Measurements from ENCODE around the gene COL5A3.

DNA sequence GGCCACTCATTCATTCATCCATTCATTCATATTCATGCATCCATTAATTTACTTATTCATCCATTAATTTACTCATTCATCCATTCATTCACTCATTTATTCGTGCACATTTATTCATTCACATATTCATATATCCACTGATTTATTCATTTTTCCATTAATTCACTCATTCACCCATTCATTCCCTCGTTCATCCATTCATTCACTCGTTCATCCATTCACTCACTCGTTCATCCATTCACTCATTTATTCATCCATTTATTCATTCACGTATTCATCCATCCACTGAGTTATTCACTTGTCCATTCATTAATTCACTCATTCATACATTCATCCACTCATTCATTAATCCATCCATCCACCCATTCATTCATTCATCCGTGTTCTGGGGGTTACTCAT is 38.2 kb downstream of the COL5A3 start:
- TF ChIP-seq, protein P1, sequence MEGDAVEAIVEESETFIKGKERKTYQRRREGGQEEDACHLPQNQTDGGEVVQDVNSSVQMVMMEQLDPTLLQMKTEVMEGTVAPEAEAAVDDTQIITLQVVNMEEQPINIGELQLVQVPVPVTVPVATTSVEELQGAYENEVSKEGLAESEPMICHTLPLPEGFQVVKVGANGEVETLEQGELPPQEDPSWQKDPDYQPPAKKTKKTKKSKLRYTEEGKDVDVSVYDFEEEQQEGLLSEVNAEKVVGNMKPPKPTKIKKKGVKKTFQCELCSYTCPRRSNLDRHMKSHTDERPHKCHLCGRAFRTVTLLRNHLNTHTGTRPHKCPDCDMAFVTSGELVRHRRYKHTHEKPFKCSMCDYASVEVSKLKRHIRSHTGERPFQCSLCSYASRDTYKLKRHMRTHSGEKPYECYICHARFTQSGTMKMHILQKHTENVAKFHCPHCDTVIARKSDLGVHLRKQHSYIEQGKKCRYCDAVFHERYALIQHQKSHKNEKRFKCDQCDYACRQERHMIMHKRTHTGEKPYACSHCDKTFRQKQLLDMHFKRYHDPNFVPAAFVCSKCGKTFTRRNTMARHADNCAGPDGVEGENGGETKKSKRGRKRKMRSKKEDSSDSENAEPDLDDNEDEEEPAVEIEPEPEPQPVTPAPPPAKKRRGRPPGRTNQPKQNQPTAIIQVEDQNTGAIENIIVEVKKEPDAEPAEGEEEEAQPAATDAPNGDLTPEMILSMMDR (IDR thresholded peaks at IDR 0.05), result no peak
- no peak for TF ChIP-seq POLR2AphosphoS5 (IDR thresholded peaks at IDR 0.05; ENCODE audit: low read depth, low read length)
- TF ChIP-seq, protein P2, sequence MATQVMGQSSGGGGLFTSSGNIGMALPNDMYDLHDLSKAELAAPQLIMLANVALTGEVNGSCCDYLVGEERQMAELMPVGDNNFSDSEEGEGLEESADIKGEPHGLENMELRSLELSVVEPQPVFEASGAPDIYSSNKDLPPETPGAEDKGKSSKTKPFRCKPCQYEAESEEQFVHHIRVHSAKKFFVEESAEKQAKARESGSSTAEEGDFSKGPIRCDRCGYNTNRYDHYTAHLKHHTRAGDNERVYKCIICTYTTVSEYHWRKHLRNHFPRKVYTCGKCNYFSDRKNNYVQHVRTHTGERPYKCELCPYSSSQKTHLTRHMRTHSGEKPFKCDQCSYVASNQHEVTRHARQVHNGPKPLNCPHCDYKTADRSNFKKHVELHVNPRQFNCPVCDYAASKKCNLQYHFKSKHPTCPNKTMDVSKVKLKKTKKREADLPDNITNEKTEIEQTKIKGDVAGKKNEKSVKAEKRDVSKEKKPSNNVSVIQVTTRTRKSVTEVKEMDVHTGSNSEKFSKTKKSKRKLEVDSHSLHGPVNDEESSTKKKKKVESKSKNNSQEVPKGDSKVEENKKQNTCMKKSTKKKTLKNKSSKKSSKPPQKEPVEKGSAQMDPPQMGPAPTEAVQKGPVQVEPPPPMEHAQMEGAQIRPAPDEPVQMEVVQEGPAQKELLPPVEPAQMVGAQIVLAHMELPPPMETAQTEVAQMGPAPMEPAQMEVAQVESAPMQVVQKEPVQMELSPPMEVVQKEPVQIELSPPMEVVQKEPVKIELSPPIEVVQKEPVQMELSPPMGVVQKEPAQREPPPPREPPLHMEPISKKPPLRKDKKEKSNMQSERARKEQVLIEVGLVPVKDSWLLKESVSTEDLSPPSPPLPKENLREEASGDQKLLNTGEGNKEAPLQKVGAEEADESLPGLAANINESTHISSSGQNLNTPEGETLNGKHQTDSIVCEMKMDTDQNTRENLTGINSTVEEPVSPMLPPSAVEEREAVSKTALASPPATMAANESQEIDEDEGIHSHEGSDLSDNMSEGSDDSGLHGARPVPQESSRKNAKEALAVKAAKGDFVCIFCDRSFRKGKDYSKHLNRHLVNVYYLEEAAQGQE (IDR thresholded peaks at IDR 0.05; ENCODE audit: insufficient read depth in 1 of 2, low read depth in 2 of 2, low read length in 1 of 2), result no peak

All from Panc1 (cell line).